ENCODE results near the gene SCNN1G.

The SCNN1G gene

DNA sequence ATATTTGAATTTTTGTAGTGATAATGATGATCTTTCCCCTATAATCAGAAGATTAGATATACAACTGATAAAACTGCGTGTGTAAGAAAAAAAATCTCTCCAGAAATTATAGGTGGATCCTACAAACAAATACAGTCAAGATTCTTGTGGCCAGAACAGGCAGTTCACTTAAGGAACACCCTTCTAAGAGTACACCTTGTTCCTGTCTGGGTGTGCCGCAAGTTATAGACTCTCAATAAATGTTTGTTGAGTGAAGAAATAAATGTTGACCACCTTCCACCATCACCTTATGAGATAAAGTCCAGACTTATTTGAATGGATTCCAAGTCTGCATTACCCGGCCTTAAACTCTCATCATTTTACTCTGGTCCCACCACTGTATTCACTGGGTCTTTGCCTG lies 73.9 kb downstream of the SCNN1G start:
- DNase-seq, result no peak

DNA sequence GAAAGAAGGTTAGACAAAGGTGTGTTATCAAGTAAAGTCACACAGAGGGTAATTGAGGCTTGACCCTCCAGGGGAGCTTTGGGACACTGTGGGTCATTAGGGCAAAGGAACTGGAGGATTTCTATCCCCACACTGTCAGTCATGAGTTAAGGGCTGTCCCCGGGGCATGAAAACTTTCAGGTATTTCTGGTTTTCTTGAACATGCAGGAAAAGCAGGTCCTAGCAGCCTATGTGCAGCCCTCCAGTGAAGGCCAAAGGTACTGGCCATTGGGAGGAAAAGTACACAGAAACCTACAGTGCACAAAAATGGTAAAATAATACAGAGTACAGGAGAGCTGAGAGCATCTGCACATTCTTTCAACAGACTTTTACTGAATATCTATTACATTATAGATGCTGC lies 75.1 kb downstream of the SCNN1G start:
- DNase-seq, result no peak

DNA sequence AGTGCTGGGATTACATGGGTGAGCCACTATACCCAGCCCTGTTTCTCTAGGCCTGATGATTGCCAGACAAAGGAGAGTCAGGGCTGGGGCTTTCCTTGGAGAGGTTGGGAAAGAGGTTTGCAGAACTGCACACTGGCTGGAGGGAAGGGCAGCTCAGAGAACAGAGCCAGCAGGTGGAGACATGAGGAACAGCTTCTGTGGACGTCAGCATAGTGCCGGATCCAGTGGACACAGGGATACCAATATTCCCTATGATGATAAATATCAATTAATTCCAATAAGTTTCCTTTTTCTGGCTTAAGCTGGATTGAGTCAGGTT lies 76.3 kb downstream of the SCNN1G start:
- DNase-seq, result no peak

All from CD4-positive, alpha-beta T cell treated with Interferon alpha-2 for 1 hour (primary cell).